HEK293 (cell line): ENCODE results near the gene TTC33.
"Not testable (repeated sequence)": the region's sequence is repeated elsewhere in the genome, so short reads cannot be mapped to it uniquely, and the experiment has no call there.

Experiments used
- KLF10 ChIP-seq: fragments of 450-650 bp; IDR thresholded peaks from 2 replicates; pipeline ENCODE4 v1.5.1; 2018; ENCODE audit warnings: missing biosample characterization, mild to moderate bottlenecking, missing genetic modification characterization
- KLF16 ChIP-seq: fragments of 450-650 bp; formaldehyde crosslinking; IDR thresholded peaks from 2 replicates; pipeline ENCODE4 v1.5.1; 2017; ENCODE audit warnings: missing biosample characterization, missing genetic modification characterization
- SETDB1 ChIP-seq: IDR thresholded peaks from one replicate; pipeline ENCODE4 v1.6.1; 2017; ENCODE audit warnings: mild to moderate bottlenecking, low read length, moderate library complexity, mixed read lengths; ENCODE audit not compliant: insufficient read length
- ZBTB1 ChIP-seq: fragments of 450-650 bp; formaldehyde crosslinking; IDR thresholded peaks from 2 replicates; pipeline ENCODE4 v1.5.1; 2016; ENCODE audit warnings: missing biosample characterization, missing genetic modification characterization
- ZNF776 ChIP-seq: fragments of 450-650 bp; formaldehyde crosslinking; IDR thresholded peaks from 2 replicates; pipeline ENCODE4 v1.5.0; 2017; ENCODE audit warnings: missing biosample characterization, missing genetic modification characterization, borderline replicate concordance

- TF ChIP-seq KLF10; ZBTB1 (tag by site-specific recombination); SETDB1; ZNF776 (tag by site-specific recombination); KLF16 (tag by site-specific recombination): not testable (repeated sequence)
These were observed 33.3 kb downstream of the TTC33 start for GRCh38 chr5:40722497-40722911.
